ENCODE results near the gene PTH2R.

DNA sequence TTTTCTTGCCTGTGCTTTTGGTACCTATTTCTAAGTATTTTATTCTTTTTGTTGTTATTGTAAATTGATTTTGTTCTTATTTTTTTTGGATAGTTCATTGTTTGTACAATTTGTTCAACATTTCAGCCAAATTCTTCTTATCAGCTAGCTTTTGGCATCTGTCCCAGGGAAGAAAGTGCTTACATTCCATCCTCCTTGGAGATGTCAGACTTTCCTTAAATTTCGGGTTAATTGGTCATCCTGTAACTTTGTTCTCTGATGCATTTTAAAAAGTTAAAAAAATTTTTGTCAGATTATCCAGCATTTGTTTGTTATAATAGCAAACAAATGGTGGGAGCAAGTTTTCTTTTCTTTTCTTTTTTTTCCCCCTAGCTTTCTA is 60.3 kb downstream of the PTH2R start:
- TF ChIP-seq CTCF (IDR thresholded peaks at IDR 0.05; ENCODE audit: low read depth, low read length, poor library complexity, severe bottlenecking) = no peak
- no peak for TF ChIP-seq EZH2phosphoT487 (IDR thresholded peaks at IDR 0.05; ENCODE audit: borderline replicate concordance, low read length)

All from DOHH2 (cell line).